ENCODE results near the gene MRTFB.
"Not testable (repeated sequence)": the region's sequence is repeated elsewhere in the genome, so short reads cannot be mapped to it uniquely, and the experiment has no call there.

MRTFB gene

GRCh38 chr16:14043793-14044192 is 27.3 kb upstream of the MRTFB start:
- H2AFZ ChIP-seq (ENCODE audit: low read depth, low read length) = no peak overlapping the region
- H3K4me1 ChIP-seq (ENCODE audit: low read length) = peaks cover 8% of the 10 kb centered on the region
- H3K4me2 ChIP-seq (ENCODE audit: low read length) = no peak overlapping the region
- TF ChIP-seq, protein P1, sequence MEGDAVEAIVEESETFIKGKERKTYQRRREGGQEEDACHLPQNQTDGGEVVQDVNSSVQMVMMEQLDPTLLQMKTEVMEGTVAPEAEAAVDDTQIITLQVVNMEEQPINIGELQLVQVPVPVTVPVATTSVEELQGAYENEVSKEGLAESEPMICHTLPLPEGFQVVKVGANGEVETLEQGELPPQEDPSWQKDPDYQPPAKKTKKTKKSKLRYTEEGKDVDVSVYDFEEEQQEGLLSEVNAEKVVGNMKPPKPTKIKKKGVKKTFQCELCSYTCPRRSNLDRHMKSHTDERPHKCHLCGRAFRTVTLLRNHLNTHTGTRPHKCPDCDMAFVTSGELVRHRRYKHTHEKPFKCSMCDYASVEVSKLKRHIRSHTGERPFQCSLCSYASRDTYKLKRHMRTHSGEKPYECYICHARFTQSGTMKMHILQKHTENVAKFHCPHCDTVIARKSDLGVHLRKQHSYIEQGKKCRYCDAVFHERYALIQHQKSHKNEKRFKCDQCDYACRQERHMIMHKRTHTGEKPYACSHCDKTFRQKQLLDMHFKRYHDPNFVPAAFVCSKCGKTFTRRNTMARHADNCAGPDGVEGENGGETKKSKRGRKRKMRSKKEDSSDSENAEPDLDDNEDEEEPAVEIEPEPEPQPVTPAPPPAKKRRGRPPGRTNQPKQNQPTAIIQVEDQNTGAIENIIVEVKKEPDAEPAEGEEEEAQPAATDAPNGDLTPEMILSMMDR (IDR thresholded peaks at IDR 0.05; ENCODE audit: low read depth, low read length) = no peak
- no peak for TF ChIP-seq EZH2phosphoT487 (IDR thresholded peaks at IDR 0.05; ENCODE audit: low read depth)
- H3K27ac ChIP-seq (ENCODE audit: low read length) = no peak overlapping the region
- H3K9ac ChIP-seq (ENCODE audit: low read length) = no peak overlapping the region
- peaks cover 47% of the 10 kb centered on the region for H3K27me3 ChIP-seq (ENCODE audit: low read depth, low read length)
- H3K79me2 ChIP-seq (ENCODE audit: low read length) = no peaks in the 10 kb centered on the region
- no peaks in the 10 kb centered on the region for H3K36me3 ChIP-seq (replicated peaks; ENCODE audit: low read depth, low read length)
- H3K9me3 ChIP-seq (ENCODE audit: insufficient read depth, low read length) = no peaks in the 10 kb centered on the region
- no peak overlapping the region for H3K4me3 ChIP-seq (ENCODE audit: low read length)
- H4K20me1 ChIP-seq (ENCODE audit: insufficient read depth, low read length) = no peaks in the 10 kb centered on the region

DNA sequence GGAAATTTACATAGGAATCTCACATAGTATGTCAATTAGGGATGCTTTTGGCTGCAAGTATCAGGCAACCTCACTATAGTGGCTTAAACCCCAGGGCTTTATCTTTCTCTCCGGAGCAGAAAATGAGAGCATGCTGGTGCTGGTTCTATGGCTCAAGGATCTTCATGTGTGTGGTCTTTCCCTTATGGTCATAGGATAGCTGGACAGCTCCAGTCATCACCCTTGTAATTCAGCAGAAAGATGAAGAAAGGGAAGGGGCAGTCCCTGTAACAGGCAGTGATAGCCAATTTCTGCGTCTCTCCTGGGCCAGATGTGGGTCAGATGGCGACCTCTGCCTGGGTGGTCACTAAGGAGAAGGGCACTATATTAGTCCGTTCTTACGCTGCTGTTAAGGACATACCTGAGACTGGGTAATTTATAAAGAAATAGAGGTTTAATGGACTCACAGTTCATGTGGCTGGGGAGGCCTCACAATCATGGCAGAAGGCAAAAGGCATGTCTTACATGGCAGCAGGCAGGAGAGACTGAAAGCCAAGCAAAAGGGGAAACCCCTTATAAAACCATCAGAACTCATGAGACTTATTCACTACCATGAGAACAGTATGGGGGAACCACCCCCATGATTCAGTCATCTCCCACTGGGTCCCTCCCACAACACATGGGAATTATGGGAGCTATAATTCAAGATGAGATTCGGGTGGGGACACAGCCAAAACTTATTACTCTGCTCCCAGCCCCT is 23.8 kb upstream of the MRTFB start:
- H3K36me3 ChIP-seq (replicated peaks; ENCODE audit: low read depth, low read length); H2AFZ ChIP-seq (ENCODE audit: low read depth, low read length); H3K4me1 ChIP-seq (ENCODE audit: low read length); H3K4me2 ChIP-seq (ENCODE audit: low read length); H3K4me3 ChIP-seq (ENCODE audit: low read length); H4K20me1 ChIP-seq (ENCODE audit: insufficient read depth, low read length); H3K79me2 ChIP-seq (ENCODE audit: low read length); H3K27ac ChIP-seq (ENCODE audit: low read length); H3K9ac ChIP-seq (ENCODE audit: low read length); H3K9me3 ChIP-seq (ENCODE audit: insufficient read depth, low read length): not testable (repeated sequence)
- peaks cover 41% of the 10 kb centered on the region for H3K27me3 ChIP-seq (ENCODE audit: low read depth, low read length)

DNA sequence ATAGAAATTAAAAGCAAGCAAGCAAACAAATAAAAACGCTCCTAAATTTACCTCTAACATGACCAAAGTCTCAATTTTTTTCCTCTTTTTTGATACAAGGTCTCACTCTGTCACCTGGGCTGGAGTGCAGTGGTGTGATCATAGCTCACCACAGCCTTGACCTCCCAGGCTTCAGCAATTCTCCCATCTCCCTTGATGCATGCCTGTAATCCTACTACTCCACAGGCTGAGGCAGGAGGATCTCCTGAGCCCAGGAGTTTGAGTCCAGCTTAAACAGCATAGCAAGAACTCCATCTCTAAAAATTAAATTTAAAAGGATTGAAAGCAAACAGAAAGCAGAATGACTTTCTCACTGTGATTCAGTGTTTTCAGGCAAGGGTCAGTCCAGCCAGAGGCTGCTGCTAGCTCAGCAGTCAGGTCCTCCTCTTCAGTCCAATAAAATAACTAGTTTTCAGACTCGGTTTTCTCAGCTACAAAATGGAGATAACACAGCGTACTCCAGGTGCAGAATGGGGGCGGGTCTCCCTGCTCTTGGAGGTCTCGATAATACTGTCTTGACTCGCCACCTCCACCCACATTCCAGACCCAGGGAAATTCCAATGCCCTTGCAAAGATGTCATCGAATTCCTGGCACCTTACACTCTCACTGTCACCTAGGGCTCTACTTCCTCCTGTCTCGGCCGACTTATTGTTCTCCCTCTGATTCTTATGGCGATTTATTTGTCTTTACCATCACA is 20.7 kb upstream of the MRTFB start:
- Histone ChIP-seq H3K27me3 (ENCODE audit: low read depth, low read length) (peaks cover 21% of the 10 kb centered on the region), H3K4me3 (ENCODE audit: low read length) (no peak overlapping the region), H3K27ac (ENCODE audit: low read length) (no peak overlapping the region), H3K36me3 (replicated peaks; ENCODE audit: low read depth, low read length) (no peaks in the 10 kb centered on the region), H3K9ac (ENCODE audit: low read length) (no peak overlapping the region), H3K79me2 (ENCODE audit: low read length) (no peaks in the 10 kb centered on the region), H4K20me1 (ENCODE audit: insufficient read depth, low read length) (no peaks in the 10 kb centered on the region), H3K9me3 (ENCODE audit: insufficient read depth, low read length) (no peaks in the 10 kb centered on the region), H3K4me1 (ENCODE audit: low read length) (no peaks in the 10 kb centered on the region), H3K4me2 (ENCODE audit: low read length) (no peak overlapping the region), H2AFZ (ENCODE audit: low read depth, low read length) (no peak overlapping the region)
- TF ChIP-seq EZH2phosphoT487 (IDR thresholded peaks at IDR 0.05; ENCODE audit: low read depth) = no peak
- TF ChIP-seq, protein P1 (IDR thresholded peaks at IDR 0.05; ENCODE audit: low read depth, low read length) = no peak

DNA sequence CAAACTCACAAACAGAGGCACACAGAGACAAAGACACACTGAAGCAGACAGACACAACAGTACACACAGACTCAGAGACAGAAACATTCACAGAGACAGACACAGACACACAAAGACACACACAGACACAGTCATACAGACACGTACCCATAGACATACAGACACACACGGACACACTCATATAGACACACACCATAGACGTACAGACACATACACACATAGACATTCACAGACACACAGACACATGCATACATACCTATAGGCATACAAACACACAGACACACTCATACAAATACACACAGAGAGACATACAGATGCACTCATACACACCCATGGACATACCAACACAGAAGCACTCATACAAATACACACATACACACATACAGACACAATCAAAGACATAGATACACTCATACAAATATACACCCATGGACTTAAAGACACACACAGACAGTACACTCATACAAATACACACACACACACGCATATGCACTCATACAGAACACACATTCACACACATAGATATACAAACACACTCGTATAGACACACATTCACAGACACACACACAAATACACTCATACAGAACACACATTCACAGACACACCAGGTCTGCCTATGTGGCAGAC is 19.9 kb upstream of the MRTFB start:
- Histone ChIP-seq H3K79me2 (ENCODE audit: low read length) (no peaks in the 10 kb centered on the region), H3K36me3 (replicated peaks; ENCODE audit: low read depth, low read length) (no peaks in the 10 kb centered on the region), H3K4me3 (ENCODE audit: low read length) (no peak overlapping the region), H3K4me2 (ENCODE audit: low read length) (no peak overlapping the region), H3K27me3 (ENCODE audit: low read depth, low read length) (peaks cover 15% of the 10 kb centered on the region), H4K20me1 (ENCODE audit: insufficient read depth, low read length) (no peaks in the 10 kb centered on the region), H2AFZ (ENCODE audit: low read depth, low read length) (no peak overlapping the region), H3K27ac (ENCODE audit: low read length) (no peak overlapping the region), H3K4me1 (ENCODE audit: low read length) (no peaks in the 10 kb centered on the region), H3K9ac (ENCODE audit: low read length) (no peak overlapping the region), H3K9me3 (ENCODE audit: insufficient read depth, low read length) (no peaks in the 10 kb centered on the region)
- no peak for TF ChIP-seq EZH2phosphoT487 (IDR thresholded peaks at IDR 0.05; ENCODE audit: low read depth)
- TF ChIP-seq, protein P1 (IDR thresholded peaks at IDR 0.05; ENCODE audit: low read depth, low read length) = no peak
